HG02973 (cell line): ENCODE data around the gene FAF2.

ENCODE experiments used
- ATAC-seq: cut with Tn5 transposase; IDR thresholded peaks from one replicate; pipeline ENCODE4 v1.9.1; 2021; ENCODE audit warnings: moderate library complexity; ENCODE audit not compliant: unreplicated experiment

The FAF2 gene

DNA sequence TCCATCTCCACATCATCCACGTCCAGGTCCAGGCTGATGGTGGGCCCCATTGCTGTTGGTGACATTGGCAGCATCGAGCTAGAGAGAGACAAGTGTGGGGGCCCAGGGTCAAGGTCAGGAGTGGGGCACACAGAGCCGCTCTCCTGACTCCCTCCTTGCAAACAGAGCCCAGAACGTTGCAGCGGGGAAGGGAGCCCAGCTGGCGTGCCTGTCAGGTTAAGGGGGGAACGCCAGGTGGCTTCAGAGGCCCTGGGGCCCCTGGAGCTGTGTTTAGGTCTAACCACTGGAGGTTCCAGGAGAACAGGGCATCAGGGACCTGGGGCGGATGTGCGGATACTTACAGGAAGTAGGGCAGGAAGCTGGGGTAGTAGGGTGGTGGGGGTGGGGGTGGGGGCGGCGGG, 81.6 kb downstream of the FAF2 start:
- no peak for ATAC-seq

- no peak for ATAC-seq
Observed at GRCh38 chr5:176530393-176530982, 82.3 kb downstream of the FAF2 start.

DNA sequence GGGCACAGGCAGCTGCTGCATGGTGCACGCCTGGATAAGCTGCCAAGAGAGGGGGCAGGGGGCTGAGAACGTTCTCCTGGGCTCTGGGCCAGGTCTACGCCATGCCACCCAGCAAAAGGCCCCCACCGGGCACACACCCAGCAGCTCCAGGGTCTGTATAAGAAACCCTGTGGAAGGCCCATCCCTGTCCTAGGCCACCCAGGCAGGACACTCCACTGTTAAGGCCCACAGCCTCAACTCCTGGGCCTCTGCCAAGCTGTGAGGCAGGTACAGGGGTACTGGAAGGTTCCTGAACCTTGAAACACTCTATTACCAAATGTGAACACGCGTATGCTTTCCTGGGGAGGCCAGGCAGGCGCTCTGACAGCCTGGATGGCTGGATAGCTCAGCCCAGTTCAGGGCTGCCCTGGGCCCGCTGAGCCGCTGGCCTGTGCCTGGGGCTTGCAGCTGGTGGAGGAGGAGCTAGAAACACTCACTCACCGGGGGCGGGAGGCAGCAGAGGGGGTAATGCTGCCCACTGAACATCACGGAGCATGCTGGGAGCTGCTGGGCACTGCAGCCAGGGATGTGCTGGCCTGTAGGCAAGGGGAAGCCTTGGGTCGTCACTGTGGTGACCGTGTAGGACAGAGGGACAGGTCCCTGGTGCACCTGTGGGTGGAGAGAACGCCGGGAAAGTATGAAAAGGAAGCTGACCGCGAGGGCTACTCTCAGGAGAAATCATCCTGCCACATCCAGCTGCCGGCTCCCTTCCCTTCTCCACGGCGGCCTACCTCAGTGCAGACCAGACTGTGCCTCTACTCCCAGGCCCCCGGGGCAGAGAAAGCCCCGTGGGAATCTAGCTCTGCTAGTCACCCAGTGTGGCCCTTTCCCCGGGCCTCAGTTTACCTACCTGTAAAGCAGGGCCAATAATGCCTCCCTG, 83.1 kb downstream of the FAF2 start:
- no peak for ATAC-seq

GRCh38 chr5:176531902-176532493, 83.8 kb downstream of the FAF2 start:
- no peak for ATAC-seq

DNA sequence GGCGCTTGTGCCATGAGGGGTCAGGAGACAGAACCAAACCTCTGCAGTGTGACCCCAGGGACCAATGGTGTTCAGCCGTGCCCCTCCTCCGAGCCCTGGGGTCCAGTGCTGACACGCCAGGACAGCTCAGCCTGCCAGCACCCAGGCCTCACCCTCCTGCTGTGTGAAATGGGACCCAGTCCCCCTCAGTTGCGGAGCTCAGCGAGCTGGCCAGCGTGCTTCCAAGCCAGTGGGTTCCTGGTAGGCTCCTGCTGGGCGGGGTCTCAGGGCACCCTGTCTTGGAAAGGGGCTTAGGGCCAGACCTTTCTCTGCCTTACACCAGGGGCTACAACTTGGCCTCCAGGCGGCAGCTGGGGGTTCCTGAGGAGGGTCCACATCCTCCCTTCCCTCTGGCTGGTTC, 84.6 kb downstream of the FAF2 start:
- ATAC-seq, result no peak

- ATAC-seq, result no peak
Observed at GRCh38 chr5:176533390-176533789, 85.2 kb downstream of the FAF2 start.

DNA sequence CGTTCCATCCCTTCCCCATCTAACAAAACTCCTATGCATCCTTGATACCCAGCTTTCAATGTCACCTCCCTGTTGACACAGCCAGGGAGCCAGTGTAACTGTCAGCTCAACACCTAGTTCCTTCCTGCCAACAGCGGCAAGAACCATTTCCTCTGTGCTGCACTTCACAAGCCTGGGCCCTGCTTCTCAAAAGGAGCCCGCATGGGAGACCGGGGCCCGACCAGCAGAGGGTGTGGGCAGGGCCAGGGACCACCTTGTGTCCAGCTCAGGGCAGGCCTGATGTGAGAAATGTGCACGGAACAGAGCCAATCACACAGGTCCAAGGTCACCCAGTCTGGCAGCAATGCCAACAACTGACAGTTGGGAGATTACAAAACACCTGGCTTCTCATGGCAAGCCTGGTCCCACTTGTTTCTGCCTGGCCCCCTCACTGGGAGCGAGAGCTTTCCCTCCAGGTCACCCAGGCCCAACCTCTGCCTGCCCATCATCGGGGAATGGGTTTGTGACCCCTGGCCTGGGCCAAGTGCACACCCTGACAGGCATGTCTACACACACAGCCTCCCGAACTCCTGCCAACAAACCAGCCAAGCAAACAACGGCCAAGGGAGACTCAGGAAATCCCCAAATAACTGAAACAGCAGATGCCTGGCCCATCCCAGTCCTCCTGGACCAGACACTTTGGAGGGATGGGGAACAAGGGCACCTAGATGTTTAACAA, 85.9 kb downstream of the FAF2 start:
- no peak for ATAC-seq

GRCh38 chr5:176534640-176535039, 86.5 kb downstream of the FAF2 start:
- no peak for ATAC-seq

GRCh38 chr5:176535101-176535663, 87.0 kb downstream of the FAF2 start:
- ATAC-seq, result no peak

DNA sequence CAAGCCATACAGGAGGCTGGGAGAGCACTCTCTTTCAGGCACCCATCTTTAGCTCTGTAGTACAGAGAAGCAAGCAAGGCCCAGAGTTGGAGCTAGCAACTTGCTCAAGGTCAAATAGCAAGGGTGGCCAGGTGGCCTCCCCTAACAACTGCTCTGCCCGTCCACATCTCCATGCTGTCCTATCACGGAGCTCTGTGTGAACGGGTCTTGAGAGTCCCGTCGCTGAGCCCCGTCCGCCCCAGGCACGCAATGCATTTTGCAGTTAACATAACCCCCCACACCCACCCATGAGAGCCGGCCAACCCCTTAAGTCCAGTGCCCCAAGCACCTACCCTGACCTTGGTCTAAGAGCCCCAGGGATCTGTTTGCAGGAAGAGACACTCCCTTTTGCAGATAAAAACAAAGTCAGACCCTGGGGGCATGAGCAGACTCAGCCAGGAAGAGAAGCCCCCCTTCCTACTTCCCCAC, 87.5 kb downstream of the FAF2 start:
- ATAC-seq, result no peak

GRCh38 chr5:176536132-176536901, 88.1 kb downstream of the FAF2 start:
- peak; percentile 15 for ATAC-seq

DNA sequence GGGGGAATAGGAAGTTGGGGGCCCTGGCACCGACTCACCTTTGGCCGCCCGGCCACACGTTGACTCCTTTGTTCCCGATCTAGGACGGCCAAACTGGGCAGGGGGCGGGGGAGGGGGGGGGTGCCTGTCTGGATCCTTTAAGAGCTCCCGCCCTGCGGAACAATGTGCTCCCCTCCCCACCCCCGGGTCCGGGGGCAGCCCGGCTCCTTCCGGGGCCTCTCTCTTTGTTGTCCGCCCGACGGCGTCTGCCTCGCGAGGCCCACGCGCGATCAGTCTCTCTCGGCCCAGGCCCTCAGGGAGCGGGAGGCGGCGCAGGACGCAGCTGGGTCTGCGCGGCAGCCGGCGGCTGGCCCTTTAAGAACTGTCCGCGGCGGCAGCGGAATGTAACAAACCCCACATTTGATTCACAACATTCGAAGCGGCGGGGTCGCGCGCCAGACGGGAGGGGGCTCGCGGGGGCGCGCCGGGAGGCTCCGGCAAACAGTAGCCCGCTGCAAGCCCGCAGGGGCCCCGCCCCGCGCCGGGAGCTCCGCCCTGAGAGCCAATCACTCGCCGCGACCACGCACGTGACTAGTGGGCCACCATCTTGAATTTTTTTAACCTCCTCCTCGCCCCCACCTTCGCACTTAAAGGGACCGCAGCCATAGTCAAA, 88.8 kb downstream of the FAF2 start, which contains the start of gene RNF44:
Gene RNF44 (minus strand): TSS at position 501 of the 652 bp plus-strand sequence. CDS start 4,930 bp downstream, outside the sequence.
- ATAC-seq, result peak; percentile 44

DNA sequence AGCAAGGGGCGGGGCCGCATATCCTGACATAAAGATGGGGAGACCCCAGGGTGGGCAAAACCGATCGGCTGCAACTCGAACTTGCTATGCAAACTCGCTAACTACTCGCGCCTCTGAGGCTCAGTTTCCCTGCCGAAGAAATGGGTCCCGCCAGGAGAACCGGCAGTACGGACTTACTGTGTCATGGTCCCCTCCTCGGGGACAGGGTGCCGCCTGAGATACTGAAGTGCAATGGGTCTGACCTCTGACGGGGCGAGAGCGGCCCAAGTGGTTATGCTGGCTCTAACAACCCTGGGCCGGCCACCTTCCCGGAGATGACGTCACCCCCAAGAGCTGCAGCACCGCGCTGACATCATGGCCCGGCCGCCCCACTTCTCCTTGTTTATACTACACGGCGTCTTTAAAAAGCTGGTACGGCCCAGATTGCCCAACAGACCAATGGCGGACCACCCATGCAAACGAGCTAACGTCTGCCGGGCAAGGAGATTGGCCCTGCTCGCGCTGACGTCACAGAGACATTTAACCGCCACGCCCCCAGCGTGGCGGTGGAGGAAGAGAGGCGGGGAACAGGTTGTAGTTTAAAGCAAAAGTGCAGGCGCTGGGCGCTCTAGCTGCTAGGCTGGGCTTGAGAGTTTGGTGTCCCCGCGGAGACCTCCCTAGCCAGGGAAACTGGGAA, 89.5 kb downstream of the FAF2 start:
- peak; percentile 64 for ATAC-seq

DNA sequence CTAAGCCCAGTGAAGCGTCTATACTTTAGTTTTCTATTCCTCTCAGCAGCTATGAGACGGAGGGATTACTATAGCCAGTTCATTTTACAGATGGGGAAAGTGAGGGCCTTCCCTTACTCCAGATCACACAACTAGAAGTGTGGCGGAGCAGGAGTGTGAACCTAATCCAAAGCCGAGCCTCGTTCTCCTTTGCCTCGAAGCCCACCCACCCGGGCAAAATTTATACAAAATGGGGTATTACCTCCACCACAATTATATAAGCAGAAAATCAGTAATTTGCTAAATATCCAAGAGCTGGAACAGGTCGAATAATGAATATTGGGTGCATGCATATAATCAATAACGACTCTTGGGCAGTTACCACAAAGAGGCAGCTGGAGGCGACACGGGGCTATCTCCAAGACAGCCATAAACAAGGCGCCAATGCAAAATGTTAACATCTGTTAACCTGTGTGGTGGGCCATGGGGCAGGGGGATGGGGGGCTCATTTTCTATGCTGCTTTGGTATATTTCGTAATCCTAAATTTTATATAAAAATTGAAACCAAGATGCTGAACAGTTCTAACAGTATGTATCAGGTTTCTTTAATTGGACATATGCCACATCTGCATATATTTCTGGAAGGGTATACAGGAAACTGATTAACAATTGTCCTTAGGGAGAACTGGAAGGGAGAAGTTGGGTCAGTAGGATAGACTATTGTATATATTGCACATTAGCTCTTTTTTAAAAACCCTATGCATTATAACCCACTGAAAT, 90.2 kb downstream of the FAF2 start:
- ATAC-seq, result no peak

- ATAC-seq, result no peak
Observed at GRCh38 chr5:176538989-176539384, 90.8 kb downstream of the FAF2 start.

DNA sequence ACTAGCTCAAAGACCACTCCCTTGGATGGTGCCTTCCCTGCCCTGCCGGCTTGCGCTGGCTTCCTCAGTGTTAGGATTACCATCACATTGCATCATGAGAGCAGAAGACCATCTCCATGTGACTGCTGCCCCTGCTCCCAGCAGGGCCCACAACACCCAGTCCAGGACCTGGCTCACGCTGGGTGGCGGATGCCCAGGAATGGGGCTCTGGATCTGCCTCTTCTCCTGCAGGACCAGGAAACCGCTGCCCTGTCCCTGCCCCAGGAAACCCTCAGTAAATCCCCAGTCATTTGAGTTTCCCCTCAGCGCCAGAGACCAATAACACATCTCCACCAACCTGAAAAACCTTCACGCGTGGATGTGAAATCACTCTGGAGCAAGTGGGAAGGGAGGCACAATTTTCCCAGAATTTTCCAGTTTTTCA, 92.3 kb downstream of the FAF2 start:
- ATAC-seq, result no peak

- ATAC-seq, result no peak
Observed at GRCh38 chr5:176540956-176541337, 92.8 kb downstream of the FAF2 start.
